Fibroblast of lung (primary cell): ENCODE data around the gene SLMAP.

ENCODE experiments used
- EZH2 ChIP-seq: IDR thresholded peaks from 2 replicates; pipeline ENCODE4 v1.5.1; 2012; ENCODE audit warnings: low read length, control low read depth, mild to moderate bottlenecking; ENCODE audit errors: missing control alignments
- TF ChIP-seq, protein P1 (sequence below), 2 donors: IDR thresholded peaks in 1 of 2; conservative IDR thresholded peaks in 1 of 2; 1 replicate in 1 of 2; 2 replicates in 1 of 2; pipeline ENCODE4 v1.5.1; 2011 to 2012; ENCODE audit warnings: low read length in 2 of 2, control low read depth in 1 of 2, inconsistent platforms in 1 of 2, low read depth in 1 of 2, mild to moderate bottlenecking in 1 of 2

GRCh38 chr3:57876632-57877031 lies 120.5 kb downstream of the SLMAP start:
- TF ChIP-seq, protein P1, sequence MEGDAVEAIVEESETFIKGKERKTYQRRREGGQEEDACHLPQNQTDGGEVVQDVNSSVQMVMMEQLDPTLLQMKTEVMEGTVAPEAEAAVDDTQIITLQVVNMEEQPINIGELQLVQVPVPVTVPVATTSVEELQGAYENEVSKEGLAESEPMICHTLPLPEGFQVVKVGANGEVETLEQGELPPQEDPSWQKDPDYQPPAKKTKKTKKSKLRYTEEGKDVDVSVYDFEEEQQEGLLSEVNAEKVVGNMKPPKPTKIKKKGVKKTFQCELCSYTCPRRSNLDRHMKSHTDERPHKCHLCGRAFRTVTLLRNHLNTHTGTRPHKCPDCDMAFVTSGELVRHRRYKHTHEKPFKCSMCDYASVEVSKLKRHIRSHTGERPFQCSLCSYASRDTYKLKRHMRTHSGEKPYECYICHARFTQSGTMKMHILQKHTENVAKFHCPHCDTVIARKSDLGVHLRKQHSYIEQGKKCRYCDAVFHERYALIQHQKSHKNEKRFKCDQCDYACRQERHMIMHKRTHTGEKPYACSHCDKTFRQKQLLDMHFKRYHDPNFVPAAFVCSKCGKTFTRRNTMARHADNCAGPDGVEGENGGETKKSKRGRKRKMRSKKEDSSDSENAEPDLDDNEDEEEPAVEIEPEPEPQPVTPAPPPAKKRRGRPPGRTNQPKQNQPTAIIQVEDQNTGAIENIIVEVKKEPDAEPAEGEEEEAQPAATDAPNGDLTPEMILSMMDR (conservative IDR thresholded peaks at IDR 0.05 in 1 of 2, IDR thresholded peaks at IDR 0.05 in 1 of 2; ENCODE audit: low read depth in 1 of 2, low read length in 2 of 2), result no peak
- no peak for TF ChIP-seq EZH2
